Body of pancreas (tissue), 4 donors: ENCODE data around the gene CDO1. TPM values are rescaled to one million over a fixed set of nuclear protein-coding genes. Genes with fewer than 3 reads are reported as not detected.
A peak's percentile ranks its signal among the peaks of the same experiment; 100 is the strongest.

Source experiments
- ATAC-seq: fragments of 150-250 bp; one replicate; pipeline ENCODE4 v1.9.1; 2016
- DNase-seq, 4 donors: peaks; one replicate each; pipeline ENCODE4 v3.0.0-alpha.2; 2019
- H3K27ac ChIP-seq, 4 donors: fragments of 200-600 bp; sonication (generic); 1 replicate in 3 of 4; 2 replicates in 1 of 4; pipeline versions ENCODE4 v1.5.1 to v1.6.1; 2016 to 2019; ENCODE audit warnings: mild to moderate bottlenecking in 1 of 4, mixed read lengths in 1 of 4, moderate library complexity in 1 of 4
- H3K27me3 ChIP-seq, 2 donors: fragments of 200-600 bp; sonication (generic); one replicate each; pipeline ENCODE4 v1.6.0; 2016; ENCODE audit warnings: mild to moderate bottlenecking in 1 of 2
- H3K36me3 ChIP-seq, 2 donors: fragments of 200-600 bp; sonication (generic); replicated peaks in 1 of 2; 2 replicates each; pipeline ENCODE4 v1.5.1; 2016; ENCODE audit warnings: low read depth in 2 of 2; ENCODE audit not compliant: insufficient read depth in 1 of 2
- H3K4me1 ChIP-seq: fragments of 200-600 bp; sonication (generic); one replicate; pipeline ENCODE4 v1.6.0; 2016
- H3K4me3 ChIP-seq, 2 donors: fragments of 200-600 bp; sonication (generic); 1 replicate in 1 of 2; 2 replicates in 1 of 2; pipeline ENCODE4 v1.5.1; 2016 to 2019
- H3K9me3 ChIP-seq, 3 donors: fragments of 200-600 bp; sonication (generic); 1 replicate in 2 of 3; 2 replicates in 1 of 3; pipeline ENCODE4 v1.5.1; 2016
- POLR2A ChIP-seq, 3 donors: fragments of 450-650 bp; IDR thresholded peaks; one replicate each; pipeline ENCODE4 v1.6.1; 2016; ENCODE audit warnings: antibody characterized with exemption in 3 of 3, mild to moderate bottlenecking in 2 of 3
- WGBS, 2 donors: methylation state at CpG; one replicate each; pipeline ENCODE4 v1.1.5; 2017; 5-methylcytosine and 5-hydroxymethylcytosine counted together
- intact Hi-C: fragments of 100-400 bp; cut with DNase I; formaldehyde crosslinking; loops from one replicate; pipeline ENCODE4 v1.15.1; 2023
- total RNA-seq, 2 donors: library from RNA; depleted of rRNA; stranded (reverse); fragments of >200 nt; gene quantifications; one replicate each; pipeline ENCODE4 v1.1.0, GENCODE V29; 2016
- TF ChIP-seq, protein P1 (sequence below), 7 experiments: fragments of 450-650 bp in 4 of 7; fragments of 200-600 bp in 3 of 7; sonication (generic) in 3 of 7; IDR thresholded peaks; one replicate each; pipeline ENCODE4 v1.5.1; 2016 to 2019; ENCODE audit warnings: antibody characterized with exemption in 7 of 7

The CDO1 gene
- total RNA-seq, 2 donors from 2014 or later, result 7.3 to 92.3 TPM

- intact Hi-C loops, result no loop called here
- no peak for ATAC-seq
- TF ChIP-seq, protein P1, sequence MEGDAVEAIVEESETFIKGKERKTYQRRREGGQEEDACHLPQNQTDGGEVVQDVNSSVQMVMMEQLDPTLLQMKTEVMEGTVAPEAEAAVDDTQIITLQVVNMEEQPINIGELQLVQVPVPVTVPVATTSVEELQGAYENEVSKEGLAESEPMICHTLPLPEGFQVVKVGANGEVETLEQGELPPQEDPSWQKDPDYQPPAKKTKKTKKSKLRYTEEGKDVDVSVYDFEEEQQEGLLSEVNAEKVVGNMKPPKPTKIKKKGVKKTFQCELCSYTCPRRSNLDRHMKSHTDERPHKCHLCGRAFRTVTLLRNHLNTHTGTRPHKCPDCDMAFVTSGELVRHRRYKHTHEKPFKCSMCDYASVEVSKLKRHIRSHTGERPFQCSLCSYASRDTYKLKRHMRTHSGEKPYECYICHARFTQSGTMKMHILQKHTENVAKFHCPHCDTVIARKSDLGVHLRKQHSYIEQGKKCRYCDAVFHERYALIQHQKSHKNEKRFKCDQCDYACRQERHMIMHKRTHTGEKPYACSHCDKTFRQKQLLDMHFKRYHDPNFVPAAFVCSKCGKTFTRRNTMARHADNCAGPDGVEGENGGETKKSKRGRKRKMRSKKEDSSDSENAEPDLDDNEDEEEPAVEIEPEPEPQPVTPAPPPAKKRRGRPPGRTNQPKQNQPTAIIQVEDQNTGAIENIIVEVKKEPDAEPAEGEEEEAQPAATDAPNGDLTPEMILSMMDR (IDR thresholded peaks at IDR 0.05), result no peak
- TF ChIP-seq POLR2A (IDR thresholded peaks at IDR 0.05), result no peak
- WGBS, 2 donors, result 56 to 58% methylated on average over 7 of the region's 7 CpGs
- Histone ChIP-seq H3K4me1 (peaks cover 62% of the 10 kb centered on the region), H3K27ac (no peak overlapping the region), H3K4me3 (no peak overlapping the region), H3K36me3 (no peaks in the 10 kb centered on the region), H3K27me3 (no peaks in the 10 kb centered on the region), H3K9me3 (no peaks in the 10 kb centered on the region)
- no peak for DNase-seq
These were observed 27.9 kb upstream of the CDO1 start for GRCh38 chr5:115844321-115844817.

DNA sequence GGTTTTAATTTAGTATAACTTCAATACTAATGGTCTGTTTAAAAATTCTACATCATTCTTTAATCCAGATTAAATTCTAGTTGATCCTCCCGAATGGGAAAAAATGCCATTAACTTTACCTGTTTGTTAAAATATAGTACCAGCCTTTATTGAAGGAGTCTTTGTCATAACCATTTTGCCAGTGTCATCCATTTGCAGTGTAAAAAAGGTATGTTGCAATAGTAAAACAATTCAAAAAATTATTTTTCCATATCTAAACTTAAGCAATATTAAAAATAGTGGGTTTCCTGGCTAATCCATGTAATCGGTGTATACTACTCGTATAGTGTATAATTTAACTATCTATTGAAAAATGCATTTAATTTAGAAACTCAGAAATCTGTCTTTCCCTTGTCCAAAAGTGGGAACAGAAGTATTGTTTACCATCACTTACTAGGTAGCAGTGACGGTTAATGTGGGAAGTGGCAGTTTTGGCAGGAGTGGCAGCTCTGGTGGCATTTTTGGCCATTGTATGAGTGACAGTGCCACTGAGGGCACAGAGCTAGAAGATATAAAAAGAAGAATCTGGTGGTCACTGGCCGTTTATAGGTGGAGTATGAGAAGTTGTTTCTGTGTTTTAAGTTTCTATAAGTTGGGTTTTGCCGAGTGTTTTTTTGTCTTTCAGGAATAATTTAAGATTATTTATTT lies 27.1 kb upstream of the CDO1 start:
- no peaks in the 10 kb centered on the region for H3K27me3 ChIP-seq
- H3K36me3 ChIP-seq, result no peaks in the 10 kb centered on the region
- ATAC-seq (no peak), DNase-seq (no peak)
- 29 to 45% methylated on average over 6 of the region's 6 CpGs for WGBS, 2 donors
- H3K27ac ChIP-seq, result no peak overlapping the region
- TF ChIP-seq, protein P1 (IDR thresholded peaks at IDR 0.05), result no peak
- no peak for TF ChIP-seq POLR2A (IDR thresholded peaks at IDR 0.05)
- peaks cover 62% of the 10 kb centered on the region for H3K4me1 ChIP-seq
- no peak overlapping the region for H3K4me3 ChIP-seq
- H3K9me3 ChIP-seq, result no peaks in the 10 kb centered on the region
- intact Hi-C loops, result no loop called here

DNA sequence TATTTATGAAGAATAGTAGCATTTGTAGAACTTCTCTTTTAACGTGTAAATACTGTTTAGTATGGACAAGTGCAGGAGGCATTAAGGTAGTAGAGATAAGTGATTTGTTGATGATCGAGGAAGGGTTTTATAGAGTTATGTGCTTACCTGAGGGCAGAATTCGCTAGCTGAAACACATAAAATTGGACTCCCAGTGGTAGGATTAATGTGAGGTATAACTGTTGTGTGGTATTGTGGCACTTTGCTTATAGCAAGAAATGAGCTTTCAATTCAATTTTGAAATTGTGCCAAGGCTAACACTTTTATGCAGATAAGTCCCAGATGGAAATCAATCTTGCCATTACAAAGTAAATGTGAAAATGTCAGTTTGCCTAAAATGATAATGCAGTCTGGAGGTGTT lies 26.5 kb upstream of the CDO1 start:
- Histone ChIP-seq H3K27ac (peak overlapping the region in 3 of 4 donors; percentile 88 to 93 (median 90)), H3K4me3 (peak overlapping the region; percentile 52 to 70), H3K36me3 (no peaks in the 10 kb centered on the region), H3K4me1 (peaks cover 62% of the 10 kb centered on the region), H3K9me3 (no peaks in the 10 kb centered on the region), H3K27me3 (no peaks in the 10 kb centered on the region)
- WGBS, 2 donors, result 1 to 5% methylated on average over 3 of the region's 3 CpGs
- TF ChIP-seq, protein P1 (IDR thresholded peaks at IDR 0.05), result peak in 1 of 7 experiments; percentile 12
- no peak for TF ChIP-seq POLR2A (IDR thresholded peaks at IDR 0.05)
- intact Hi-C loops, result no loop called here
- no peak for ATAC-seq
- DNase-seq, result no peak

- WGBS, 2 donors, result 0% methylated on average over 19 to 68 of the region's 68 CpGs
- peaks cover 58% of the 10 kb centered on the region for H3K4me1 ChIP-seq
- H3K4me3 ChIP-seq, result peak overlapping the region; percentile 52 to 70
- intact Hi-C loops, result no loop called here
- peaks cover 0 to 1% of the 10 kb centered on the region in 2 donors for H3K36me3 ChIP-seq
- ATAC-seq (peak; percentile 64), DNase-seq (peak in 3 of 4 donors; percentile 62 to 73 (median 71))
- TF ChIP-seq, protein P1 (IDR thresholded peaks at IDR 0.05), result peak in 2 of 7 experiments; percentile 11 to 25
- TF ChIP-seq POLR2A (IDR thresholded peaks at IDR 0.05), result peak in 1 of 3 donors; percentile 34
- no peaks in the 10 kb centered on the region for H3K9me3 ChIP-seq
- no peaks in the 10 kb centered on the region for H3K27me3 ChIP-seq
- peak overlapping the region; percentile 88 to 93 (median 90) for H3K27ac ChIP-seq
These were observed 25.9 kb upstream of the CDO1 start for GRCh38 chr5:115842089-115842935.
